COLO668 (cell line): ENCODE measurements around the gene PEPD.
"Not testable (repeated sequence)": the region's sequence is repeated elsewhere in the genome, so short reads cannot be mapped to it uniquely, and the experiment has no call there.

Source experiments
- DNase-seq: peaks from one replicate; lab custom pipeline; 2025; ENCODE audit not compliant: unreplicated experiment; lab: John Stamatoyannopoulos, UW

PEPD gene

DNA sequence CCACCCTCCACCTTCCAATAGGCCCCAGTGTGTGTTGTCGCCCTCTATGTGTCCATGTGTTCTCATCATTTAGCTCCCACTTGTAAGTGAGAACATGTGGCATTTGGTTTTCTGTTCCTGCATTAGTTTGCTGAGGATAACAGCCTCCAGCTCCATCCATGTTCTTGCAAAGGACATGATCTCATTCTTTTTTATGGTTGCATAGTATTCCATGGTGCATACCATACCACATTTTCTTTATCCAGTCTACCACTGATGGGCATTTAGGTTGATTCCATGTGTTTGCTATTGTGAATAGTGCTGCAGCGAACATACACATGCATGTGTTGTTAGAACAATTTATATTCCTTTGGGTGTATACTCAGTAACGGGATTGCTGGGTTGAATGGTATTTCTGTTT, 42.0 kb downstream of the PEPD start:
- not testable (repeated sequence) for DNase-seq

DNA sequence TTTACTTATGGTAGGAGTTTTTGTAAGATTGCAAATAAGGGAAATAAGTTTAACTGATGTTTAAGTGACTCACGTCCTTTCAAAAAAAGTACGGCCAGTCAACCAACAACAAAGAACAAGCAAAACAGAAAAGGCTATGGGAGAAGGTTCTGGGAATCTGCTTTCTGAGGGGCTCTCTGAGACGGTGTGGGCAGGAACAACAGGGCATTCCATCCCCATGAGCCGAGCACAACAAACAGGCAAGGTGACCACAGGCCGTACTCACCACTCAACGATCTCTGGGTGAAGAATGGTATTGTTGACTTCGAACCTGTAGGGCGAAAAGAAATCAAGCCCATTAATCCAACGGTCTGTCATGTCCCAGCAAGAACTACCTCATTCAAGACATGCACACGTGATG, 43.8 kb downstream of the PEPD start:
- no peak for DNase-seq

- DNase-seq, result no peak
Observed at GRCh38 chr19:33476151-33476707, 45.4 kb downstream of the PEPD start.

DNA sequence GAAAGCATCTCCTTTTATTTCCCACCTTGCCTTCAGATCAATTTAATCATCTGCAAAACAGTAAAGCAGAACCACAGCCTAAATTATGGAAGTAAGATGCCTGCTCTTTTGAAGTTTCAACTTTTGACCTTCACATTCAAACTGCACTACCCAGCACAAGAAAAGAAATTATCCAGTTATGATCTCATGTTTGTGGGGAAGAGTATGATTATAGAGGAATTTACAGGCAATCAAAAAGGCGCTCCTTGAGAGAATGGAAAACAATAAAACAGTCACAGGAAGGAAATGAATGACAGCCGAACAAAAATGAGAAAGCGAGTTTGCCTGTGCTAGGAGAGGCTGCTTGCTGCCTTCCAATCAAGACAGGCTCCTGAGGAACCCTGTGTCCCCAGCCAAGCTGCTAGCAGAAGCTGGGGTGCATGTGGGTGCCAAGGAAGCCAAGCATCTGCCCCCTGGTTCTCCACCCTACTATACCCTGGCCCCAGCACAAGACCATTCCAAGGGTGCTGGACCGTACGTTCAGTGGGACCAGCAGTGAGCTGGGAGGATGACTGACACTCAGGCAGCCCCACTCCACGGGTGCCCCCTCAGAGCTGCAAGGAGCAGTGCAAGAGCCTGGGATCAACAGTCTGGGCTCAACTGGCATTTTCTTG, 47.8 kb downstream of the PEPD start:
- no peak for DNase-seq

GRCh38 chr19:33472691-33473652, 48.6 kb downstream of the PEPD start:
- DNase-seq, result no peak

DNA sequence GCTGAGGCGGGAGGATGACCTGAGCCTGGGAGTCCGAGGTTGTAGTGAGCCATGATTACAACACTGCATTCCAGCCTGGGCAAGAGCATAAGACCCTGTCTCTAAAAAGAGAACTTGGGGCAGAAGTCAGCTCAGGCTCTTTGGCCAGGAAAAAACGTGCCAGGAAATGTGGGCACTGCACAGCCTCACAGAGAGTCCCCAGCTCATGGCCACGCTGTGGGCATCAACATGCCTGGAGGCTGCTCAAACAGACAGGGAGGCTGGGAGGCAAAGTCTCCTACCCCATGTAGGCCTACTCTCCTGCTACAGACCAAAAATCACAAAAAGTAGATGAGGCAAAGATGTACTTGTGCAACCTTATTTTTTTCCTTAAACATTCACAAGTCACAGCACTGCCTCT, 49.4 kb downstream of the PEPD start:
- DNase-seq, result no peak

- no peak for DNase-seq
Observed at GRCh38 chr19:33471111-33471996, 50.2 kb downstream of the PEPD start.

- DNase-seq, result no peak
Observed at GRCh38 chr19:33470686-33471085, 50.9 kb downstream of the PEPD start.

GRCh38 chr19:33470040-33470330, 51.6 kb downstream of the PEPD start:
- DNase-seq, result no peak

- no peak for DNase-seq
Observed at GRCh38 chr19:33469171-33470039, 52.2 kb downstream of the PEPD start.

DNA sequence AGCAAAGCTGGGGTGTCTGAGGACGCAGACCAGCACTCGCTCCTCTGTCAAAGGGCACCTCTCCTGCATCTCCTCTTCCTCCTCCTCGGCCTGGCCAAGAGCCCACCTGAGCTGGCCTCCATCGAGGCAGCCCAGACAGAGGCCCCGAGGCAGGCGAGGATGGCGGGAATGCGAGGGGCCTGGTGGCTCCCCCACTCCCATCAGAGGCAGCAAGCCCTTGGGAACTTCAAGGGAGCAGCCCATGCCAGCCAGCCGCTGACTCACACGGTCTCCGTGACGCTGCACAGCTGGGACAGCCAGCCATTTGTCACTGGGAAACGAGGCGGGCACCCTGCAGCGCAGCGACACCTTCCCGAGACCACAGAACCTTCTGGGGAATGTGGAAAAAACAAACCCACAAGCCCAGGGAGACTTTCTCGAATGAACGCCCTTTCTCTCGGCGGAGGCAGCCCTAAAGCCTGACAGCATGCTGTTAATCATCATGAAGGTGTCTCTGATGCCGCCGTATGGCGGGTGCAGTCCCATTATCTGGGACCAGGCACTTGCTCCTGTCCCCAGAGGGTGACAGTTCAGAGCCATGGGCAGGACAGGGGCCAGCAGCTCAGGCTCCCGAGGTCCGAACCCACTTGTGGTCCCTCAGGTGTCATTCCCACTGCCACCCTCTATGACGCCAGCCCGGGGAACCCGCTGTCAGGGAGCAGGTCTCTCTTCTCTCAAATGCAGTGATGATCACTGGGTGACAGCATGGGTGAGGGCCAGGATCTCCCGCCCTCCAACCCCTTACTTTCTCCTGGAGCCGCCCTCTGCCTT, 53.0 kb downstream of the PEPD start:
- DNase-seq, result no peak

GRCh38 chr19:33467851-33468250, 53.7 kb downstream of the PEPD start:
- no peak for DNase-seq

DNA sequence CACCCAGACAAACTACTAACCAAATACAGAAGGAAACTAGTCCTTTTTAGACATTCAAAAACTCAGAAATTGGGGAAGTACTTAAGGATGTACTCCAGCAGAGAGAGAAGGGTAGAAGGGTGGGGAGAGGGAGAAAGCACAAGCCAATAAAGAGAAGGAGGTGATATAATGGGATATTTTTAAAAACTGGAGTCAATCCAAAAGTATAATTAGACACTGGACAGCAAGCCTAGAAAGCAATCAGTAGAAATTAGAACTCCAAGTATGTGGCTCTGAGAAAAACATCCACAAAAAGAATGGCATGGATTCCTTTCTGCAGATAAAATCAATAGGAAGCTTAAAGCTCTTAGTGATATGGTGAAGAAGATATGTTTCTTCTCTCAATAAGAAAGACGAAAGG, 55.8 kb downstream of the PEPD start:
- no peak for DNase-seq

GRCh38 chr19:33465371-33465770, 56.2 kb downstream of the PEPD start:
- no peak for DNase-seq

DNA sequence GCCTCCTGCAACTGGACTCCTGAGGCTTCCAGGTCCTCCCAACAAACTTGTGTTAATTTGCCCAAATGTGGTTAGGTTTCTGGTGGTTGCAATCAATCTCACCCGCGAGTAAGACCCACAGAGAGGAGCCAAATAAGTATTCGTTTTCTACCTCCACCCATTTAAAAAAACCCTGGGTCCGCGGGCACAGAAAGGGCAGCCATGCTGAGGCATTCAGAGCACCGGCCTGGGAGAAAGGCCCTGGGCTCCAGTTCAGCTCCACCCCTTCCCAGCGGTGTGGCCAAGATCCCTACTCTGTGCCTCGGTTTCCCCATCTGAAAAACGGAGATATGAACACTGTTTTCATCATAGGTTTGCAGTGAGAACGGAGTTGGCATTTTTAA, 56.9 kb downstream of the PEPD start:
- DNase-seq, result no peak

- DNase-seq, result no peak
Observed at GRCh38 chr19:33464010-33464732, 57.4 kb downstream of the PEPD start.

- no peak for DNase-seq
Observed at GRCh38 chr19:33463199-33463598, 58.4 kb downstream of the PEPD start.

DNA sequence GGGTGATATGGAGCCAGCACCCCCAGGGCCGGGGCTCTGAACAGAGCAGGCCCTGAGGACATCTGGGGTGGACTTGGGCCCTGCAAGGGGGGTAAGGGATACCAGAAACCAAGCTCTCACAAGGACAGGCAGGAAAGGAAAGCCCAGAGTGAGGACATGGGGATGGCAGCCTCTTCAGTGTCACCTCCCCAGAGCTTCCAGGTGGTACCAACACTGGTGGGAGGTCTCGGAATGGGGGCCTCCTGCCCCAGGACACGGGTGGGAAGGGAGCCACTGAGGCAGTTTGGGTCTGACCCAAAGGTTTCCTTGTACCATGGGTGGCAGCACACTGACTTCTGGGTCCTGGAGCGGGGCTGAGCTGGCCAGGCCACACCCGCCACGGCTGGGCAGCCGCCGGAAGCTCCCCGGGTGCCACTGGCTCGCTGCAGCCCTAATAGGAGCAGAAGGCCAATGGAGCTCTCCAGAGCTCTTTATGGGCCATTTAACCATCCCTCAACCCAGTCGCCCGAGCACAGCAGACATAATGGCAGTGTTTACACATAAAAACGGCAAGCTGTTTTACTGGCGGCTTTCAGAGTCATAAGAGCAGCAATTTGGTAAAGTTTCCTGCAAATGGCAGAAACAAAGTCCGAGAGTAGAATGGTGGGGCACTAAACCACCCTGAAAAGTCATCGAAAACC, 59.3 kb downstream of the PEPD start:
- DNase-seq, result no peak
